Measurements from ENCODE around the gene LRCOL1.

Gene LRCOL1

GRCh38 chr12:132578826-132579225, 31.6 kb downstream of the LRCOL1 start:
- Histone ChIP-seq H3K36me3 (ENCODE audit: insufficient read depth, low read length) (peaks cover 68% of the 10 kb centered on the region), H2AFZ (ENCODE audit: low read depth, low read length) (no peak overlapping the region), H3K9me3 (ENCODE audit: insufficient read depth, low read length, severe bottlenecking) (no peaks in the 10 kb centered on the region), H3K9ac (ENCODE audit: low read depth, low read length) (no peak overlapping the region), H3K4me1 (ENCODE audit: insufficient read depth, low read length) (no peaks in the 10 kb centered on the region), H3K79me2 (ENCODE audit: insufficient read depth, low read length) (no peaks in the 10 kb centered on the region), H3K27ac (ENCODE audit: low read length) (no peak overlapping the region), H4K20me1 (ENCODE audit: insufficient read depth, low read length) (peaks cover 14% of the 10 kb centered on the region; the same call in 1 of the 2 replicates), H3K4me3 (ENCODE audit: low read depth in 1 of 2, low read length in 2 of 2) (no peak overlapping the region), H3K27me3 (ENCODE audit: insufficient read depth, low read length, poor library complexity) (no peaks in the 10 kb centered on the region), H3K4me2 (ENCODE audit: insufficient read depth, low read length) (no peak overlapping the region)
- ATAC-seq (ENCODE audit: insufficient read depth, low read depth) (no peak), DNase-seq (no peak)
- TF ChIP-seq EZH2 (IDR thresholded peaks at IDR 0.05; ENCODE audit: borderline replicate concordance, low read depth, low read length, severe bottlenecking): no peak

GRCh38 chr12:132578118-132578517, 32.3 kb downstream of the LRCOL1 start:
- ATAC-seq (ENCODE audit: insufficient read depth, low read depth): no peak
- Histone ChIP-seq H3K27ac (ENCODE audit: low read length) (no peak overlapping the region), H2AFZ (ENCODE audit: low read depth, low read length) (no peak overlapping the region), H3K9ac (ENCODE audit: low read depth, low read length) (no peak overlapping the region), H3K36me3 (ENCODE audit: insufficient read depth, low read length) (peaks cover 75% of the 10 kb centered on the region), H4K20me1 (ENCODE audit: insufficient read depth, low read length) (peaks cover 19% of the 10 kb centered on the region), H3K79me2 (ENCODE audit: insufficient read depth, low read length) (no peaks in the 10 kb centered on the region), H3K4me1 (ENCODE audit: insufficient read depth, low read length) (no peaks in the 10 kb centered on the region), H3K4me2 (ENCODE audit: insufficient read depth, low read length) (no peak overlapping the region), H3K27me3 (ENCODE audit: insufficient read depth, low read length, poor library complexity) (no peaks in the 10 kb centered on the region), H3K4me3 (ENCODE audit: low read depth in 1 of 2, low read length in 2 of 2) (no peak overlapping the region), H3K9me3 (ENCODE audit: insufficient read depth, low read length, severe bottlenecking) (no peaks in the 10 kb centered on the region)
- TF ChIP-seq CTCF (IDR thresholded peaks at IDR 0.05; ENCODE audit: borderline replicate concordance, extremely low read depth, low read length, poor library complexity, severe bottlenecking) (no peak), EZH2 (IDR thresholded peaks at IDR 0.05; ENCODE audit: borderline replicate concordance, low read depth, low read length, severe bottlenecking) (no peak)
- no peak for DNase-seq

- Histone ChIP-seq H3K4me2 (ENCODE audit: insufficient read depth, low read length) (no peak overlapping the region), H3K27me3 (ENCODE audit: insufficient read depth, low read length, poor library complexity) (no peaks in the 10 kb centered on the region), H3K36me3 (ENCODE audit: insufficient read depth, low read length) (peaks cover 78% of the 10 kb centered on the region), H3K79me2 (ENCODE audit: insufficient read depth, low read length) (no peaks in the 10 kb centered on the region), H3K9me3 (ENCODE audit: insufficient read depth, low read length, severe bottlenecking) (no peaks in the 10 kb centered on the region), H3K4me1 (ENCODE audit: insufficient read depth, low read length) (no peaks in the 10 kb centered on the region), H3K9ac (ENCODE audit: low read depth, low read length) (no peak overlapping the region), H3K4me3 (ENCODE audit: low read depth in 1 of 2, low read length in 2 of 2) (no peak overlapping the region), H4K20me1 (ENCODE audit: insufficient read depth, low read length) (peaks cover 24% of the 10 kb centered on the region), H2AFZ (ENCODE audit: low read depth, low read length) (no peak overlapping the region), H3K27ac (ENCODE audit: low read length) (no peak overlapping the region)
- no peak for DNase-seq
- no peak for TF ChIP-seq EZH2 (IDR thresholded peaks at IDR 0.05; ENCODE audit: borderline replicate concordance, low read depth, low read length, severe bottlenecking)
- no peak for TF ChIP-seq CTCF (IDR thresholded peaks at IDR 0.05; ENCODE audit: borderline replicate concordance, extremely low read depth, low read length, poor library complexity, severe bottlenecking)
- no peak for ATAC-seq (ENCODE audit: insufficient read depth, low read depth)
Observed at GRCh38 chr12:132577191-132577920, 33.0 kb downstream of the LRCOL1 start.

GRCh38 chr12:132576701-132577100, 33.7 kb downstream of the LRCOL1 start:
- no peaks in the 10 kb centered on the region for H3K4me1 ChIP-seq (ENCODE audit: insufficient read depth, low read length)
- TF ChIP-seq EZH2 (IDR thresholded peaks at IDR 0.05; ENCODE audit: borderline replicate concordance, low read depth, low read length, severe bottlenecking): no peak
- no peak for TF ChIP-seq CTCF (IDR thresholded peaks at IDR 0.05; ENCODE audit: borderline replicate concordance, extremely low read depth, low read length, poor library complexity, severe bottlenecking)
- no peaks in the 10 kb centered on the region for H3K27me3 ChIP-seq (ENCODE audit: insufficient read depth, low read length, poor library complexity)
- peaks cover 81% of the 10 kb centered on the region for H3K36me3 ChIP-seq (ENCODE audit: insufficient read depth, low read length)
- ATAC-seq (ENCODE audit: insufficient read depth, low read depth) (no peak), DNase-seq (no peak)
- no peaks in the 10 kb centered on the region for H3K79me2 ChIP-seq (ENCODE audit: insufficient read depth, low read length)
- no peak overlapping the region for H3K9ac ChIP-seq (ENCODE audit: low read depth, low read length)
- no peak overlapping the region for H3K27ac ChIP-seq (ENCODE audit: low read length)
- no peak overlapping the region for H3K4me3 ChIP-seq (ENCODE audit: low read depth in 1 of 2, low read length in 2 of 2)
- H3K4me2 ChIP-seq (ENCODE audit: insufficient read depth, low read length): no peak overlapping the region
- H2AFZ ChIP-seq (ENCODE audit: low read depth, low read length): no peak overlapping the region
- H4K20me1 ChIP-seq (ENCODE audit: insufficient read depth, low read length): peaks cover 26% of the 10 kb centered on the region
- H3K9me3 ChIP-seq (ENCODE audit: insufficient read depth, low read length, severe bottlenecking): no peaks in the 10 kb centered on the region

Measured in DND-41 (cell line).